ENCODE measurements around the gene FAM81A. TPM values are rescaled to one million over a fixed set of nuclear protein-coding genes. Genes with fewer than 3 reads are reported as not detected.
A peak's percentile ranks its signal among the peaks of the same experiment; 100 is the strongest.

The FAM81A gene
- total RNA-seq, 2 donors from 2014 or later = 0.21 TPM; not detected in 1

DNA sequence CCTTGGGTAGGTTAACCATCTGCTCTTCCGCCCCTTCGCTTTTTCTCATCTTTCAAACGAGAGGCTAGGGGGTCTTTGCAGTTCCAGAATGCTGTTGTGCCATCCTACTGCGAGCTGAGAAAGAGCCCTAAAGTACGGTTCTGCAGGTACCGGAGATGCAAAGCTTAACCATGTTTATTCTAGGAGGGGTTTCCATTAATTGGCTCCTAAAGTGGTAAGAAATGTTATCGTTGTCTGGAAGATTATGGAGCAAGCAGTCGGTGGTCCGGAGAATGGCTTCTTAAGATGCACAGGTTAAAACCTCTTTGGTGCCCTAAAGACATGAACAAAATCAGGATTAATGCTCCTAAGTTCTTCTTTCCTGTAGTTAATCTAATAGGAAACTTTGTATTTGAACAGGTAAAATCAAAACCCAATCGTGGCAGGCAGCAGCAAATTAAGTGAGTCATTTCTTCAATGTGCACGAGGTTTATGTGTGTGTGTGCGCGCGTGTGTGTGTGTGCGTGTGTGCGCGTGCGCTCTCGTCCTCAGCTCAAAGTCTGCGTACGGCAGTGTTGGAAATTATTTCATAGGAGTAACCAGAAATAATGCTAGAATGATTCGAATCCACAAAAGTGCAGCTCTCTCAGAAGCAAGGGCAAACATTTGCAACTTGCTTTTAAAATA is 772 bp downstream of the FAM81A start:
- H3K27ac Mint-ChIP-seq = no peak overlapping the region
- H3K27me3 Mint-ChIP-seq (ENCODE audit: low read depth) = peaks cover 73% of the 10 kb centered on the region

DNA sequence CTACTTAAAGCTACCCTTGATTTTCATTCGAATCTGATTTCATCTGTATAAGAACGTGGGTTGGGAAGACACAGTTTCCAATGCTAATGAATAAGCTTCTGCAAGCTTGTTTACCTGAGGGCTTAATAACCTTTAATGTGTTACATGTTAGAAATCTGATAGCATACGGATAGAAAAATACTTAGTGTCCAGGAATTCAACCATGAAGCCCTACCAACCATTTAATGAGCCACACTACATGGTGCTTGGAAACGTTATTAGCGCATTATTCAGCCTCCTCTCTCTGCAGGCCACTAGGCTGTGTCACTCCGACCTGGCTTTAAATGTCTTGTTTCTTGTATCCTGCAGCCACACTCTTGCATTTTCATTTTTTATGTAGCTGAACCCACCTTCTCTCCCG is 1.6 kb downstream of the FAM81A start:
- no peak overlapping the region for H3K27ac Mint-ChIP-seq
- no peak for ATAC-seq (replicated peaks in 1 of 2)
- H3K27me3 Mint-ChIP-seq (ENCODE audit: low read depth) = peaks cover 68% of the 10 kb centered on the region
- no peak overlapping the region for H3K4me3 Mint-ChIP-seq
- no peaks in the 10 kb centered on the region for H3K9me3 Mint-ChIP-seq
- peaks cover 14% of the 10 kb centered on the region for H3K4me1 Mint-ChIP-seq (ENCODE audit: low read depth)
- no peak for DNase-seq
- H3K36me3 Mint-ChIP-seq (ENCODE audit: insufficient read depth in 2 of 2) = no peaks in the 10 kb centered on the region

More for the DNA sequence above, 772 bp downstream of the FAM81A start:
- ATAC-seq (replicated peaks in 1 of 2) (no peak), DNase-seq (no peak)
- Mint-ChIP-seq H3K4me3 (peak overlapping the region; percentile 64 to 67), H3K4me1 (ENCODE audit: low read depth) (peaks cover 14% of the 10 kb centered on the region), H3K36me3 (ENCODE audit: insufficient read depth in 2 of 2) (no peaks in the 10 kb centered on the region), H3K9me3 (no peaks in the 10 kb centered on the region)

DNA sequence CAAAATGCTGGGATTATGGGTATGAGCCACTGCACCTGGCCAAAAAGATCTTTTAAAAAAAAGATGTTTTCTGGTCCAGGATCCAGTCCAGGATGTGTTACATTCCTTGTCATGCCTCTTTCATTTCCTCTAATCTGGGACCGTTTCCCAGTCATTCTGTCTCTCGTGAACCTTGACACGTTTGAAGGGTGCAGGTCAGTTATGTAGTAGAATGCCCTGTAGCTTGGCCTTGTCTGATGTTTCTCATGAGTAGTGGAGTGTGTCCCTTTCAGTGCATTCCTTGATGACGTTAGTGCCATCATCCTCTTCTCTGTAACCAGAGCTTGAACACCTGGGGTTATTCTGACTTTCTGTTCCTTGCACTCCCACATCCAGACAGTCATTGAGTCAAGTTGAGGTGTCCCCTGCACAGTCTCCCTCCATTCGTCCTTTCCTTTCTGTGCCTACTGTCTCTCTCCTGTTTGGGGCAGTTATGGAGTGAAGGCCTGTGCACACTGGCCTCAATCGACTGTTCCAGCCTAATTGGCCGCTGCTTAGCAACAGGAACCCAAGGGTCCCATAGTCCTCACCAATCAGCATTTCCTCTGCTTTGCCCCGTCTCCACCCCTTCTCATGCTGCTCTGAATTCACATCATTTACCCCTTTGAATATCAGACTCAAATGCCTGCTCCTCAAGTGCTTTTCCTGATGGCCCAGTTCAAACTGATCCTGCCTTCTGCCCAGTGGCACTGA is 5.5 kb downstream of the FAM81A start:
- ATAC-seq (replicated peaks in 1 of 2) (no peak), DNase-seq (no peak)
- no peaks in the 10 kb centered on the region for H3K9me3 Mint-ChIP-seq
- H3K27ac Mint-ChIP-seq = no peak overlapping the region
- no peak overlapping the region for H3K4me3 Mint-ChIP-seq
- H3K27me3 Mint-ChIP-seq (ENCODE audit: low read depth) = peaks cover 41% of the 10 kb centered on the region
- peaks cover 2% of the 10 kb centered on the region for H3K4me1 Mint-ChIP-seq (ENCODE audit: low read depth)
- H3K36me3 Mint-ChIP-seq (ENCODE audit: insufficient read depth in 2 of 2) = no peaks in the 10 kb centered on the region

DNA sequence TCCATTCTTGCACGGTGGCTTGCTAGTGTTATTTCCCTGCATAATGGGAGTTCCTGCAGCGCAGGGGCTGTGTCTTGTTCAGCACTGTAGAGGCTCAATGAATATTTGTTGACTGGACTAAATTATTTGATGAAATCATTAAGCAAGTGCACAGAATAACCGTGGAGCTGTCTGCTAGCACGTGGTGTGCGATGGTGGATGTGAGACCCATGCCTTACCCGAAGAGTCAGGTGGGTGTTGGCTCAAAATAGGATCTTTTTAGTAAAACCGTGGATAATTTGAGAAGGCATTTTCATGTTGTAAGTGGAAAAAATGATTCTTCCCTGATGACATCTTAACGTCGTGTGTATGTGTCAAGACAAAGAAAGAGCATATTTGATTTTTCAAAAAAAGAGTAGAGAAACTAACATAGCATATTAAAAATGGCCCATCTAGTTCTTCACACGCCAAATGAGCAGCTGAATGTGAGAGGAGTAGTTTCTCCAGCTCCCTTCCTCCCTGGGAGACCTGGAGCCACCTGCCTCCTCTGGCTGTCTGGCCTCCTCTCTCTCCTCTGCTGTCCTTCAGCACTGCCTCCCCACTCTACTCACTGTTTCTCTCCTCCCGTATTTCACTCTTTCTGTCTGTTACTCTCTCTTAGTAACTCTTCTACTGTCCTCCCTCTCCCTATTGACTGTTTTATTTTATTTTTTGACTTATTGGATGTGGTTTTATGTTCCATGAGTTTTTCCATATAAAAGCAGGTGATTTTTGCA is 6.3 kb downstream of the FAM81A start:
- no peak overlapping the region for H3K4me3 Mint-ChIP-seq
- H3K4me1 Mint-ChIP-seq (ENCODE audit: low read depth) = no peaks in the 10 kb centered on the region
- no peaks in the 10 kb centered on the region for H3K36me3 Mint-ChIP-seq (ENCODE audit: insufficient read depth in 2 of 2)
- H3K27ac Mint-ChIP-seq = peak overlapping the region; percentile 30
- H3K9me3 Mint-ChIP-seq = no peaks in the 10 kb centered on the region
- ATAC-seq (replicated peaks in 1 of 2) (no peak), DNase-seq (no peak)
- peaks cover 33% of the 10 kb centered on the region for H3K27me3 Mint-ChIP-seq (ENCODE audit: low read depth)

GRCh38 chr15:59444980-59445545 is 7.1 kb downstream of the FAM81A start:
- DNase-seq (no peak), ATAC-seq (replicated peaks in 1 of 2) (no peak)
- Mint-ChIP-seq H3K36me3 (ENCODE audit: insufficient read depth in 2 of 2) (no peaks in the 10 kb centered on the region), H3K4me3 (no peak overlapping the region), H3K4me1 (ENCODE audit: low read depth) (no peaks in the 10 kb centered on the region), H3K9me3 (no peaks in the 10 kb centered on the region), H3K27me3 (ENCODE audit: low read depth) (peaks cover 25% of the 10 kb centered on the region), H3K27ac (no peak overlapping the region)

GRCh38 chr15:59446232-59446957 is 8.4 kb downstream of the FAM81A start:
- no peak overlapping the region for H3K27ac Mint-ChIP-seq
- ATAC-seq (replicated peaks in 1 of 2) = no peak

GRCh38 chr15:59447367-59447766 is 9.4 kb downstream of the FAM81A start:
- ATAC-seq (replicated peaks in 1 of 2) = no peak
- H3K27me3 Mint-ChIP-seq (ENCODE audit: low read depth) = peaks cover 14% of the 10 kb centered on the region
- H3K9me3 Mint-ChIP-seq = no peaks in the 10 kb centered on the region

More at GRCh38 chr15:59446232-59446957, 8.4 kb downstream of the FAM81A start:
- no peak overlapping the region for H3K4me3 Mint-ChIP-seq
- peaks cover 14% of the 10 kb centered on the region for H3K27me3 Mint-ChIP-seq (ENCODE audit: low read depth)
- no peak for DNase-seq
- no peaks in the 10 kb centered on the region for H3K9me3 Mint-ChIP-seq
- H3K4me1 Mint-ChIP-seq (ENCODE audit: low read depth) = no peaks in the 10 kb centered on the region
- no peaks in the 10 kb centered on the region for H3K36me3 Mint-ChIP-seq (ENCODE audit: insufficient read depth in 2 of 2)

GRCh38 chr15:59448871-59449270 is 10.9 kb downstream of the FAM81A start:
- ATAC-seq (replicated peaks in 1 of 2) (no peak), DNase-seq (no peak)
- Mint-ChIP-seq H3K4me1 (ENCODE audit: low read depth) (no peaks in the 10 kb centered on the region), H3K27ac (no peak overlapping the region), H3K9me3 (no peaks in the 10 kb centered on the region), H3K4me3 (no peak overlapping the region), H3K27me3 (ENCODE audit: low read depth) (peaks cover 9% of the 10 kb centered on the region), H3K36me3 (ENCODE audit: insufficient read depth in 2 of 2) (no peaks in the 10 kb centered on the region)

More at GRCh38 chr15:59447367-59447766, 9.4 kb downstream of the FAM81A start:
- H3K4me1 Mint-ChIP-seq (ENCODE audit: low read depth) = no peaks in the 10 kb centered on the region
- H3K27ac Mint-ChIP-seq = no peak overlapping the region
- no peaks in the 10 kb centered on the region for H3K36me3 Mint-ChIP-seq (ENCODE audit: insufficient read depth in 2 of 2)
- DNase-seq = no peak
- no peak overlapping the region for H3K4me3 Mint-ChIP-seq

DNA sequence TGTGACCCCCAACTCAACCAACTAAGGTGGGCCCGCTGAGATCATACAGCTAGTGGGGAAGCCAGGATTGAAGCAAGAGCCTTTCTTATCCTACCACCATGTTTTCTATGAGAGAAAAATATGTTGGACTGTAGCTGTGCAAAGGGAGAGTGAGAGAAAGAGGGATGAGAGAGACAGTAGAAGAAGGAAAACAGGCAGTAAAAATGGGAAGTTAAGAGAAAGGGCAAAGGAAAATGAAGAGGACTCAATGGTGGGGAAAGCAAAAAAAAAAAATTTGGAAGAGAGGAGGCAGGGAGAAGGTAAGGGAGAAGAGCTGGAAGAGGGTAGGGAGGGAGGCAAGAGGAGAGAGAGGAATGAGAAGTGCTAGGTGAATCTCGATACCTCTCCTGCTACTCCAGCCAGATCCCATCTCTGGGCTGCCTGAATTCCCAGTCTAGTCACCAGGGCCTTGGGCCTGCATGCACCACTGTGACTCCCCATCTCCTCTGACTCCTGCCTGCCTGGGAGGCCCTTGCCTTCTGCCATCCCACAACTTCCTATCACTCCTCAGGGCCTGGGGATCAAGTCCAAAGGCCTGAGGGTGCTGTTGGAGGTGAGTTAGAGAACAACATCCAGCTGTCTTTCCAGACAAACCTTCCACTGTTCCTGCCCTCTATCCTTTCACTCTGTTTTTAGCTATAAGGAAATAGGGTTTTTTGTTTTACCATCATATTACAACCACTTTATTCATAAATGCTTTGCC is 15.7 kb downstream of the FAM81A start:
- Mint-ChIP-seq H3K4me1 (ENCODE audit: low read depth) (peaks cover 6% of the 10 kb centered on the region), H3K27ac (no peak overlapping the region), H3K4me3 (no peak overlapping the region), H3K9me3 (no peaks in the 10 kb centered on the region), H3K36me3 (ENCODE audit: insufficient read depth in 2 of 2) (no peaks in the 10 kb centered on the region), H3K27me3 (ENCODE audit: low read depth) (peaks cover 6% of the 10 kb centered on the region)
- DNase-seq = no peak
- ATAC-seq (replicated peaks in 1 of 2) = no peak

GRCh38 chr15:59456114-59456513 is 18.1 kb downstream of the FAM81A start:
- Mint-ChIP-seq H3K27me3 (ENCODE audit: low read depth) (peaks cover 6% of the 10 kb centered on the region), H3K27ac (no peak overlapping the region), H3K4me3 (no peak overlapping the region), H3K9me3 (no peaks in the 10 kb centered on the region), H3K4me1 (ENCODE audit: low read depth) (peaks cover 6% of the 10 kb centered on the region), H3K36me3 (ENCODE audit: insufficient read depth in 2 of 2) (no peaks in the 10 kb centered on the region)
- DNase-seq (no peak), ATAC-seq (replicated peaks in 1 of 2) (no peak)

DNA sequence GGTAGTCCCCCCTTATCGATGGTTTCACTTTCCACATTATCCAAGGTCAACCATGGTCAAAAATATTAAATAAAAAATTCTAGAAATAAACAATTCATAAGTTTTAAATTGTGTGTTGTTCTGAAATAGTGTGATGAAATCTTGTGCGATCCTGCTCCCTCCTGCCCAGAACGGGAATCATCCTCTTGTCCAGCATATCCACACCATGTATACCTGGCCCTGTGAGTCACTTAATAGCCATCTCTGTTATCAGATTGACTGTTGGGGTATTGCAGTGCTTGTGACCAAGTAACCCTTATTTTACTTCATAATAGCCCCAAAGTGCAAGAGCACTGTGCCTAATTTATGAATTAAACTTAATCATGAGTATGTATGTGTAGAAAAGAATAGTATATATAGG is 19.1 kb downstream of the FAM81A start:
- Mint-ChIP-seq H3K27me3 (ENCODE audit: low read depth) (peaks cover 6% of the 10 kb centered on the region), H3K9me3 (no peaks in the 10 kb centered on the region), H3K27ac (no peak overlapping the region), H3K4me1 (ENCODE audit: low read depth) (peaks cover 6% of the 10 kb centered on the region), H3K36me3 (ENCODE audit: insufficient read depth in 2 of 2) (no peaks in the 10 kb centered on the region), H3K4me3 (no peak overlapping the region)
- ATAC-seq (replicated peaks in 1 of 2) = no peak
- no peak for DNase-seq

DNA sequence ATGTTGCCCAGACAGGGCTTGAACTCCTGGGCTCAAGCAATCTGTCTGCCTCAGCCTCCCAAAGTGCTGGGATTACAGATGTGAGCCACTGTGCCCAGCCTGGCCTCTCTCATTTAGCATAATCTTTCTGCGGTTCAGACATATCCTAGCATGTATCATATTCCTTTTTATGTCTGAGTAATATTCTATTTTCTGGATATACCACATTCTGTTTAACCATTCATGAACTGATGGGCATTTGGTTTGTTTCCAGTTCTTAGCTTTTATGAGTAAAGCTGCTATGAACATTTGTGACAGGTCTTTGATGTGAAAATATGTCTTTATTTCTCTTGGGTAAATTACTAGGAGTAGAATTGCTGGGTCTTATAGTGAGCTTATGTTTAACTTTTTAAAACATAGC is 23.5 kb downstream of the FAM81A start:
- ATAC-seq (replicated peaks in 1 of 2) = no peak
- Mint-ChIP-seq H3K36me3 (ENCODE audit: insufficient read depth in 2 of 2) (no peaks in the 10 kb centered on the region), H3K9me3 (peaks cover 0 to 2% of the 10 kb centered on the region in 2 donors), H3K27me3 (ENCODE audit: low read depth) (peaks cover 7% of the 10 kb centered on the region), H3K4me1 (ENCODE audit: low read depth) (peaks cover under 1% of the 10 kb centered on the region), H3K4me3 (no peak overlapping the region), H3K27ac (no peak overlapping the region)
- DNase-seq = no peak
